Transverse colon (tissue), 4 donors: ENCODE results near the gene AKR7A2.

Experiments used
- CTCF ChIP-seq, 5 experiments: fragments of 200-600 bp in 3 of 5; fragments of 450-650 bp in 2 of 5; sonication (generic) in 3 of 5; IDR thresholded peaks; 1 replicate in 2 of 5; 2 replicates in 3 of 5; pipeline ENCODE4 v1.5.1; 2016 to 2017; ENCODE audit warnings: antibody characterized with exemption in 5 of 5, inconsistent platforms in 3 of 5, mild to moderate bottlenecking in 2 of 5, moderate library complexity in 1 of 5
- POLR2A ChIP-seq: fragments of 450-650 bp; IDR thresholded peaks from one replicate; pipeline ENCODE4 v1.6.1; 2016; ENCODE audit warnings: antibody characterized with exemption, mild to moderate bottlenecking, moderate library complexity
- POLR2AphosphoS5 ChIP-seq, 3 donors: sonication (generic); formaldehyde crosslinking; IDR thresholded peaks; one replicate each; pipeline ENCODE4 v1.6.1; 2016; ENCODE audit warnings: antibody characterized with exemption in 3 of 3

GRCh38 chr1:19322481-19322880 is 10.5 kb upstream of the AKR7A2 start:
- TF ChIP-seq CTCF (IDR thresholded peaks at IDR 0.05) (no peak), POLR2A (no peak), POLR2AphosphoS5 (IDR thresholded peaks at IDR 0.05) (no peak)
